ENCODE measurements around the gene PI4K2B.

GRCh38 chr4:25271866-25272265 lies 38.0 kb downstream of the PI4K2B start:
- TF ChIP-seq CTCF (IDR thresholded peaks at IDR 0.05): no peak
- TF ChIP-seq POLR2A (IDR thresholded peaks at IDR 0.05): no peak
